IPS DF 6.9 (cell line): ENCODE results near the gene LTBP2.

Experiments used
- DNase-seq: peaks from one replicate; pipeline ENCODE4 v3.0.0-alpha.2; 2013; ENCODE audit warnings: low read depth, low spot score
- H3K27ac ChIP-seq: one replicate; pipeline ENCODE4 v1.5.1; 2013; ENCODE audit warnings: low read length, control low read depth
- H3K27me3 ChIP-seq: 2 replicates; pipeline ENCODE4 v1.6.1; 2013; ENCODE audit warnings: mild to moderate bottlenecking, low read length; ENCODE audit not compliant: control insufficient read depth, insufficient read depth
- H3K36me3 ChIP-seq: 2 replicates; pipeline ENCODE4 v1.6.1; 2013; ENCODE audit warnings: low read length; ENCODE audit not compliant: control insufficient read depth, insufficient read depth
- H3K4me1 ChIP-seq: 2 replicates; pipeline ENCODE4 v1.6.1; 2013; ENCODE audit warnings: low read length; ENCODE audit not compliant: control insufficient read depth, insufficient read depth
- H3K4me3 ChIP-seq: 2 replicates; pipeline ENCODE4 v1.5.1; 2013; ENCODE audit warnings: mild to moderate bottlenecking, low read length
- H3K9me3 ChIP-seq: 2 replicates; pipeline ENCODE4 v1.6.1; 2013; ENCODE audit warnings: low read length, inconsistent platforms; ENCODE audit not compliant: control insufficient read depth, insufficient read depth
- WGBS: extraction: QIAGEN DNeasy Blood & Tissue Kit; methylation state at CpG from one replicate; pipeline ENCODE4 v1.1.7; 2013; ENCODE audit warnings: mixed read lengths, missing lambda C conversion rate; ENCODE audit not compliant: insufficient read length, insufficient coverage; 5-methylcytosine and 5-hydroxymethylcytosine counted together

LTBP2 gene

GRCh38 chr14:74650927-74651686, 39.1 kb upstream of the LTBP2 start:
- no peaks in the 10 kb centered on the region for H3K36me3 ChIP-seq
- no peak overlapping the region for H3K4me3 ChIP-seq
- H3K9me3 ChIP-seq = no peaks in the 10 kb centered on the region
- H3K4me1 ChIP-seq = no peaks in the 10 kb centered on the region
- no CpG with 5 or more reads among the region's 1 CpG for WGBS
- H3K27ac ChIP-seq = no peak overlapping the region
- no peaks in the 10 kb centered on the region for H3K27me3 ChIP-seq
- DNase-seq = no peak

GRCh38 chr14:74649673-74650072, 37.6 kb upstream of the LTBP2 start:
- no peaks in the 10 kb centered on the region for H3K36me3 ChIP-seq
- no peak overlapping the region for H3K27ac ChIP-seq
- WGBS = no CpG with 5 or more reads among the region's 2 CpGs
- H3K4me1 ChIP-seq = no peaks in the 10 kb centered on the region
- H3K4me3 ChIP-seq = no peak overlapping the region
- H3K27me3 ChIP-seq = no peaks in the 10 kb centered on the region
- no peaks in the 10 kb centered on the region for H3K9me3 ChIP-seq
- no peak for DNase-seq

DNA sequence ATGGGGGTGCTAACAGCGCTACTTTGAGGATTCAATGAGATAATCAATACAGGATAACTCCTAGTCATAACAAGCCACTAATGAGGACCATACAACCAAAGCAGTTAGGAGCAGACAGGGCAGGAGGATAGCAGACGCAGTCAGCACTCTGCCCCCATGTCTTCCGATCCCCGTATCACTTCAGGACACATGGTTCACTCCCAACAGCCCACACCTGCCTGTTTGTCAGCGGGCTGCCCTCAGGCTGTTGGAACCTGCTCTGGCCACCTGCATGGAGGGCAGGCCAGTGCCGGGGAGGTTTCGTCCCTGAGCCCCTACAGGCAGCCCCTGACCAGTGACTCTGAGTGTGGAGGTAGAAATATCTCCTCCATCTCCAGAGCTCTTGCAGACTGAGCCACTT, 37.1 kb upstream of the LTBP2 start:
- WGBS = no CpG with 5 or more reads among the region's 7 CpGs
- no peaks in the 10 kb centered on the region for H3K27me3 ChIP-seq
- H3K27ac ChIP-seq = no peak overlapping the region
- no peaks in the 10 kb centered on the region for H3K9me3 ChIP-seq
- no peaks in the 10 kb centered on the region for H3K36me3 ChIP-seq
- no peak for DNase-seq
- H3K4me1 ChIP-seq = no peaks in the 10 kb centered on the region
- H3K4me3 ChIP-seq = no peak overlapping the region

- no peaks in the 10 kb centered on the region for H3K36me3 ChIP-seq
- no peak for DNase-seq
- H3K27me3 ChIP-seq = no peaks in the 10 kb centered on the region
- H3K4me3 ChIP-seq = no peak overlapping the region
- no peaks in the 10 kb centered on the region for H3K9me3 ChIP-seq
- WGBS = no CpG with 5 or more reads among the region's 7 CpGs
- H3K27ac ChIP-seq = no peak overlapping the region
- no peaks in the 10 kb centered on the region for H3K4me1 ChIP-seq
Measured at GRCh38 chr14:74648601-74649000, 36.6 kb upstream of the LTBP2 start.

GRCh38 chr14:74647678-74648461, 35.8 kb upstream of the LTBP2 start:
- no CpG with 5 or more reads among the region's 7 CpGs for WGBS
- no peaks in the 10 kb centered on the region for H3K36me3 ChIP-seq
- H3K4me1 ChIP-seq = no peaks in the 10 kb centered on the region
- no peak overlapping the region for H3K4me3 ChIP-seq
- H3K27ac ChIP-seq = no peak overlapping the region
- H3K9me3 ChIP-seq = no peaks in the 10 kb centered on the region
- no peaks in the 10 kb centered on the region for H3K27me3 ChIP-seq
- no peak for DNase-seq

GRCh38 chr14:74647061-74647677, 35.1 kb upstream of the LTBP2 start:
- Histone ChIP-seq H3K4me3 (no peak overlapping the region), H3K4me1 (no peaks in the 10 kb centered on the region), H3K27me3 (no peaks in the 10 kb centered on the region), H3K27ac (no peak overlapping the region), H3K9me3 (no peaks in the 10 kb centered on the region), H3K36me3 (no peaks in the 10 kb centered on the region)
- no peak for DNase-seq
- WGBS = no CpG with 5 or more reads among the region's 11 CpGs

DNA sequence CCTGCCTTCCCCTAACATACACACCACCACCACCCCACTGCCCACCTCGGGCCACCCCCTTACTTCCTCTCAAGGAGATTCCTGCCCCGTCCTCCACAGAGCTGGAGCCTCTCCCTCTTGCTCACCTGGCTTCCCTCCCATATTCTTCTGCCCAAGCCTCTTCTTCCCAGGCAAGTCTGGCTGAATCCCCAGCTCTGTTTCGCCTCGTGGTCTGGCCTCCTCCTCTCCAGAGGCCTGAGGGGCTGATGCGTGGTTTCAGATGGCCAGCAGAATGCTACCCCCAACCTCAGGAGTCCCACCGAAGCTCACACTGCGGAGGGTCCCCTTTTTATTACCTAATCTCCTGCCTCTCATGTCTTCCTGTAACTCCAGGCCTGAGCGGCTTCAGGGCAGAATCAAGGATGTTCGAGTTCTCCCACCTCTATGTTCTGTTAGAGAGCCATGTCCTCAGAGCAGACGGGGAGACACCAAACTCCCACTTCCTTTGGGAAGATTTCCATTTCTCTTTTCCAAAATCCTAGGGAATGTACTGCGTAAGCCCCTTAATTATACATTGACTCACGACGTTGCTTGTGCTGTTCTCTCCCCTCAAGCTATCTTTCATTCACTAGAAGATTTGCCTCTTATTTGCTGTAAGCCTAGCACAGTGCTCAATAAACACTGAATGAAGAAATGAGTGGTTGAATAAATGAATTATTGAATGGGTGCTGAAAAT, 33.9 kb upstream of the LTBP2 start:
- no peak for DNase-seq
- Histone ChIP-seq H3K4me1 (no peaks in the 10 kb centered on the region), H3K4me3 (no peak overlapping the region), H3K9me3 (no peaks in the 10 kb centered on the region), H3K27me3 (no peaks in the 10 kb centered on the region), H3K27ac (no peak overlapping the region), H3K36me3 (no peaks in the 10 kb centered on the region)
- WGBS = no CpG with 5 or more reads among the region's 13 CpGs

DNA sequence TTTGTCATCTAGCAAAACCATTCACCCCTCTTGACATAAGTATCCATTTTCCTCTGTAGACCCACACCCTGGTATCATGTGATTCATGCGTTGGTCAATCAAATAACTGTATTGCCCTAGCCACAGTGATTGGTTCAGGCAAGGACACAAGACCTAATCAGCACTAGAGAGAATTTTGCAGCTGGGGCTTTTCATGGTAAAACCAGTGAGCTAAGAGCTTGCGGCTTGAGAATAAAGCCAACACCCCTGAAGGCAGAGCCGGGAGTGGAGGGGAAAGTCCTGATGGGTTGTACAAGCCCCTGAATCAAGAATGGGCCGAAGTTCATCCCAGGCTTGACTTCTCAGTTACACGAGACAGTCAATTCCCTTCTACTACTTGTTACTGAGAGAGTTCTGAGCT, 33.2 kb upstream of the LTBP2 start:
- Histone ChIP-seq H3K27ac (no peak overlapping the region), H3K9me3 (no peaks in the 10 kb centered on the region), H3K36me3 (no peaks in the 10 kb centered on the region), H3K27me3 (no peaks in the 10 kb centered on the region), H3K4me3 (no peak overlapping the region), H3K4me1 (no peaks in the 10 kb centered on the region)
- WGBS = no CpG with 5 or more reads among the region's 5 CpGs
- no peak for DNase-seq

DNA sequence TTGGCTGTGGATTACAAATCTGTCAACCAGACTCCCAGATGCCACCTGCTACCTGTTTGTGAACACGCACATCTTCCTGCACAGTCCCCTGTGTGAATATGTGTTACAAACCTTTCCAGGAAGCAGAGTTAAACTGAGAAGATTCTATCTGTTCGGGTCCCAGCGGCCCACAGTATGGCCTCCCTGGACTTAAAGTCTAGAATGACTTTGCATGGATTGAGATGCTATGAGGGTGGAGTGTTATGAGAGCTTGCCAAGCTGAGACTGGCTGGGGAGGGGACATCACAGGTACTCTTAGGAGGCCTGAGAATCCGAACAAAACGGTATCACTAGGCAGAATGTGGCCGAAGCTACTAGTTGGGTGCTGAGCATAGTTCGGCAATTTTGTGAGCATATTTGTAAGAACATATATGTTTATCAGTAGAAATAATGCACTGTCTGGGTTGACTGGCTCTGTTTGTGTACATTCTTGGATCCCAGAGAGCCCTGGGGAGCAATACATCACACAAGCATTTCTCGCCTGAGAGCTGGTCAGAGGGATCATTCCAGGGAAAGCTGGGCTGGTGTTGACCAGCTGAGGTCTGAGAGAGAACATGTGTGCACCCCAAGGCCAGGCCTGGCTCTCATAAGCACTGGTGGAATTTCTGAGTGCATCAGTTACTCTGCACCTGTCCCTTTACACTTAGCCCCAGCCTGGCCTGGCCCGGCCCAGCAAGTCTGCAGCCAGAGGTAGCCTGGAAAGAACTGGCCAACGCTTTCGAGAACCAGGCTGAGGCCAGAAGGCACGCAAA, 29.8 kb upstream of the LTBP2 start:
- no peak for DNase-seq
- H3K9me3 ChIP-seq = no peaks in the 10 kb centered on the region
- H3K4me3 ChIP-seq = no peak overlapping the region
- H3K27me3 ChIP-seq = no peaks in the 10 kb centered on the region
- no peaks in the 10 kb centered on the region for H3K4me1 ChIP-seq
- no peaks in the 10 kb centered on the region for H3K36me3 ChIP-seq
- WGBS = no CpG with 5 or more reads among the region's 12 CpGs
- no peak overlapping the region for H3K27ac ChIP-seq

- Histone ChIP-seq H3K27ac (no peak overlapping the region), H3K9me3 (no peaks in the 10 kb centered on the region), H3K4me1 (no peaks in the 10 kb centered on the region), H3K4me3 (no peak overlapping the region), H3K27me3 (no peaks in the 10 kb centered on the region), H3K36me3 (no peaks in the 10 kb centered on the region)
- DNase-seq = no peak
- no CpG with 5 or more reads among the region's 1 CpG for WGBS
Measured at GRCh38 chr14:74638966-74639365, 26.9 kb upstream of the LTBP2 start.
